HepG2 (cell line): Measurements from ENCODE around the gene KIF21B.

Experiments
- CTCF ChIP-seq: sonication (generic); formaldehyde crosslinking; IDR thresholded peaks from 2 replicates; pipeline ENCODE4 v1.5.0; 2020; ENCODE audit warnings: mild to moderate bottlenecking, missing genetic modification reagents, moderate library complexity
- IRF9 ChIP-seq: sonication (generic); formaldehyde crosslinking; IDR thresholded peaks from 2 replicates; pipeline ENCODE4 v1.8.0; 2022; ENCODE audit warnings: missing genetic modification reagents, mild to moderate bottlenecking, borderline replicate concordance
- MXI1 ChIP-seq: IDR thresholded peaks from 3 replicates; pipeline ENCODE4 v1.6.1; 2012; ENCODE audit warnings: low read depth, low read length, inconsistent platforms, borderline replicate concordance
- MYC ChIP-seq: sonication (generic); formaldehyde crosslinking; IDR thresholded peaks from 2 replicates; pipeline ENCODE4 v1.9.0; 2021; ENCODE audit warnings: missing genetic modification reagents, borderline replicate concordance
- NFATC3 ChIP-seq: sonication (generic); formaldehyde crosslinking; IDR thresholded peaks from 2 replicates; pipeline ENCODE4 v1.5.1; 2020; ENCODE audit warnings: mild to moderate bottlenecking, missing genetic modification reagents
- POLR2A ChIP-seq, 2 experiments: IDR thresholded peaks; 2 replicates each; pipeline ENCODE4 v1.6.1; 2011; ENCODE audit warnings: low read depth in 2 of 2, low read length in 2 of 2, mild to moderate bottlenecking in 1 of 2, moderate library complexity in 1 of 2; ENCODE audit not compliant: insufficient read depth in 1 of 2
- TOE1 ChIP-seq: sonication (generic); formaldehyde crosslinking; IDR thresholded peaks from 2 replicates; pipeline ENCODE4 v1.4.0; 2020; ENCODE audit warnings: mild to moderate bottlenecking, missing genetic modification reagents
- ZNF282 ChIP-seq: fragments of 450-650 bp; IDR thresholded peaks from 2 replicates; pipeline ENCODE4 v1.6.1; 2018; ENCODE audit not compliant: partially characterized antibody
- ZNF329 ChIP-seq: sonication (generic); formaldehyde crosslinking; IDR thresholded peaks from 2 replicates; pipeline ENCODE4 v1.9.0; 2021; ENCODE audit warnings: low read depth, mild to moderate bottlenecking, missing genetic modification reagents
- ZNF432 ChIP-seq: sonication (generic); formaldehyde crosslinking; IDR thresholded peaks from 2 replicates; pipeline ENCODE4 v1.5.0; 2020; ENCODE audit warnings: missing genetic modification reagents, mild to moderate bottlenecking, borderline replicate concordance

- TF ChIP-seq IRF9 (CRISPR knock-in tag) (no peak), TOE1 (no peak), POLR2A (IDR thresholded peaks at IDR 0.05; ENCODE audit: insufficient read depth in 1 of 2, low read depth in 2 of 2, low read length in 2 of 2) (no peak), ZNF432 (no peak), CTCF (CRISPR knock-in tag) (no peak), MYC (CRISPR knock-in tag) (no peak), MXI1 (no peak), ZNF282 (no peak), NFATC3 (no peak), ZNF329 (no peak)
Measured at GRCh38 chr1:200998323-200998722, 25.2 kb downstream of the KIF21B start.
